ENCODE data around the gene CACNG1. TPM values are rescaled to one million over a fixed set of nuclear protein-coding genes. Genes with fewer than 3 reads are reported as not detected.
"Not testable (repeated sequence)": the region's sequence is repeated elsewhere in the genome, so short reads cannot be mapped to it uniquely, and the experiment has no call there.

Gene CACNG1
- total and polyA plus RNA-seq, 2 donors = 0.42 to 2.4 TPM

DNA sequence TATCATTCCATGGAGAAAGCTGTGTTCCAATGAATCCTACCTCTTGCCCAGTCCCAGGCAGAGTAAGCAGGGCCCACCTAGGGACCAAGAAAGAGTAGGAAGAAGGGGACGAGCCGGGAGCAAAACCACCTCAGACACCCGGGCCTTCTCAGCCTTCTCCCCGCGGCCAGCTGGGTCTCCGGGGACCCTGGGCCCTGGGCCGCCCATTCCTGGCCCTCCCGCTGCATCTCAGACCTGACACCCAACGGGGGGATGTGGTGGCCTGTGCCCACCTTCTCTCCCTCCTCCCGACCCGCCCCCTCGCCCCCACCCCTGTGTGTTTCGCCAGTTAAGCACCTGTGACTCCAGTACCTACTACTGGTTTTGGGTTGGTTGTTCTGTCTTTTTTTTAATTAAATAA is 11.4 kb upstream of the CACNG1 start:
- WGBS = 97% methylated on average over 13 of the region's 13 CpGs

DNA sequence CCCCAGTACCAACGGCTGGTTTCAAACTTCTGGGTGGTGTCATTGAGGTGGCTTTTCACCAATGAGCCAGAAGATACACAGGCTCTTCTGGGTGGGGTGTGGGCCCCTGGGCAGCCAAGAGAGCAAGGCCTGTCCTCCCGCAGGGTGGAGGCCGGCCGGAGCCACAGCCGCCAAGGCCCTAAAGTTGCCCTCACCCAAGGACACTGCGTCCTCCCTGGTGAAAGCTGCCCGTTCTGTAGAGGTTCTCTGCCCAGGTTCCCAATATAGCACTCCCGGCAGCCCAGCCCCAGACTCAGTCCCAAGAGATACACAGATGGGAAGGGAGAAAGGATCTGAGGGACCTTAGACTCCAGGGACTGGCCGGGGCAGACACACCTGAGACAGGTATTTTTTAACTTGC is 10.7 kb upstream of the CACNG1 start:
- H3K27me3 ChIP-seq (ENCODE audit: control insufficient read depth in 2 of 2, insufficient read depth in 1 of 2, low read length in 1 of 2) = no peaks in the 10 kb centered on the region
- 96% methylated on average over 9 of the region's 9 CpGs for WGBS
- H3K36me3 ChIP-seq (ENCODE audit: control insufficient read depth in 2 of 2, insufficient read depth in 2 of 2, low read length in 1 of 2) = no peaks in the 10 kb centered on the region
- H3K4me3 ChIP-seq (ENCODE audit: low read length in 2 of 2) = no peak overlapping the region
- no peaks in the 10 kb centered on the region for H3K9me3 ChIP-seq (ENCODE audit: control insufficient read depth in 2 of 2, insufficient read depth in 1 of 2, low read length in 1 of 2)
- no peaks in the 10 kb centered on the region for H3K4me1 ChIP-seq (ENCODE audit: control insufficient read depth in 2 of 2, insufficient read depth in 2 of 2, low read length in 2 of 2)
- H3K27ac ChIP-seq (ENCODE audit: low read depth in 1 of 2, low read length in 1 of 2) = no peak overlapping the region
- DNase-seq (ENCODE audit: low read depth in 6 of 9, low spot score in 9 of 9) = no peak

More for the DNA sequence above, 11.4 kb upstream of the CACNG1 start:
- Histone ChIP-seq H3K4me1 (ENCODE audit: control insufficient read depth in 2 of 2, insufficient read depth in 2 of 2, low read length in 2 of 2) (no peaks in the 10 kb centered on the region), H3K36me3 (ENCODE audit: control insufficient read depth in 2 of 2, insufficient read depth in 2 of 2, low read length in 1 of 2) (no peaks in the 10 kb centered on the region), H3K27ac (ENCODE audit: low read depth in 1 of 2, low read length in 1 of 2) (no peak overlapping the region), H3K9me3 (ENCODE audit: control insufficient read depth in 2 of 2, insufficient read depth in 1 of 2, low read length in 1 of 2) (no peaks in the 10 kb centered on the region), H3K27me3 (ENCODE audit: control insufficient read depth in 2 of 2, insufficient read depth in 1 of 2, low read length in 1 of 2) (no peaks in the 10 kb centered on the region), H3K4me3 (ENCODE audit: low read length in 2 of 2) (no peak overlapping the region)
- no peak for DNase-seq (ENCODE audit: low read depth in 6 of 9, low spot score in 9 of 9)

GRCh38 chr17:67035131-67036083 is 8.9 kb upstream of the CACNG1 start:
- no peaks in the 10 kb centered on the region for H3K27me3 ChIP-seq (ENCODE audit: control insufficient read depth in 2 of 2, insufficient read depth in 1 of 2, low read length in 1 of 2)
- WGBS = 86% methylated on average over 11 of the region's 11 CpGs
- no peaks in the 10 kb centered on the region for H3K4me1 ChIP-seq (ENCODE audit: control insufficient read depth in 2 of 2, insufficient read depth in 2 of 2, low read length in 2 of 2)
- no peaks in the 10 kb centered on the region for H3K36me3 ChIP-seq (ENCODE audit: control insufficient read depth in 2 of 2, insufficient read depth in 2 of 2, low read length in 1 of 2)
- no peaks in the 10 kb centered on the region for H3K9me3 ChIP-seq (ENCODE audit: control insufficient read depth in 2 of 2, insufficient read depth in 1 of 2, low read length in 1 of 2)
- H3K27ac ChIP-seq (ENCODE audit: low read depth in 1 of 2, low read length in 1 of 2) = no peak overlapping the region
- H3K4me3 ChIP-seq (ENCODE audit: low read length in 2 of 2) = no peak overlapping the region
- DNase-seq (ENCODE audit: low read depth in 6 of 9, low spot score in 9 of 9) = no peak

DNA sequence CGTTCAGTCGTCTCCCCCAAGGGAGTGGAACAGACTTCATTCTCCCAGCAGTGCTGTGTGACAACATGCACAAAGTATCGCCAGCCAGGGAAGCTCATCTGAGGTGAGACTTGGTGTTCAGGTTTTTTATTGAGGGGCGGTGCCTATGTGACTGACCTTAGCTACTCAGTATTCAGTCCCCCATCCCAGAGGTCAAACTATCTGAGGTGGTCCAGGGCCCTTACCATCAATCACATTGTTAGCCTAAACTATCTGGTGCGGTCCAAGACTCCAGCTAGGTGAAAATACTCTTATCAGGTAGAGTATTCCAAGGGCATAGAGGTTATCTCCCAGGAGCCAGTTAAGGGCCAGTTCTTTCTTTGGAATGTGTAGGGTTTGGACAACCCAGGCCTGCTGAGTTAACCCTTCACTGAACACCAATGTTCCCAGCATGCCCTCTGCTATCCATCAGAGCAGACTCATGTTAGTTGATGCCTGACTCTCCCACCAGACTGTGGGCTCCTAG is 5.4 kb upstream of the CACNG1 start:
- Histone ChIP-seq H3K27ac (ENCODE audit: low read depth in 1 of 2, low read length in 1 of 2) (no peak overlapping the region), H3K9me3 (ENCODE audit: control insufficient read depth in 2 of 2, insufficient read depth in 1 of 2, low read length in 1 of 2) (no peaks in the 10 kb centered on the region), H3K27me3 (ENCODE audit: control insufficient read depth in 2 of 2, insufficient read depth in 1 of 2, low read length in 1 of 2) (no peaks in the 10 kb centered on the region), H3K36me3 (ENCODE audit: control insufficient read depth in 2 of 2, insufficient read depth in 2 of 2, low read length in 1 of 2) (no peaks in the 10 kb centered on the region), H3K4me1 (ENCODE audit: control insufficient read depth in 2 of 2, insufficient read depth in 2 of 2, low read length in 2 of 2) (no peaks in the 10 kb centered on the region), H3K4me3 (ENCODE audit: low read length in 2 of 2) (no peak overlapping the region)
- 72% methylated on average over 5 of the region's 5 CpGs for WGBS
- DNase-seq (ENCODE audit: low read depth in 6 of 9, low spot score in 9 of 9) = no peak

- Histone ChIP-seq H3K27ac (ENCODE audit: low read depth in 1 of 2, low read length in 1 of 2) (no peak overlapping the region), H3K4me3 (ENCODE audit: low read length in 2 of 2) (no peak overlapping the region), H3K36me3 (ENCODE audit: control insufficient read depth in 2 of 2, insufficient read depth in 2 of 2, low read length in 1 of 2) (no peaks in the 10 kb centered on the region), H3K4me1 (ENCODE audit: control insufficient read depth in 2 of 2, insufficient read depth in 2 of 2, low read length in 2 of 2) (no peaks in the 10 kb centered on the region), H3K9me3 (ENCODE audit: control insufficient read depth in 2 of 2, insufficient read depth in 1 of 2, low read length in 1 of 2) (no peaks in the 10 kb centered on the region), H3K27me3 (ENCODE audit: control insufficient read depth in 2 of 2, insufficient read depth in 1 of 2, low read length in 1 of 2) (no peaks in the 10 kb centered on the region)
- DNase-seq (ENCODE audit: low read depth in 6 of 9, low spot score in 9 of 9) = no peak
- WGBS = 91% methylated on average over 6 of the region's 6 CpGs
Observed at GRCh38 chr17:67040652-67041051, 3.7 kb upstream of the CACNG1 start.

GRCh38 chr17:67041119-67041518 is 3.2 kb upstream of the CACNG1 start:
- not testable (repeated sequence) for H3K27ac ChIP-seq (ENCODE audit: low read depth in 1 of 2, low read length in 1 of 2); H3K4me1 ChIP-seq (ENCODE audit: control insufficient read depth in 2 of 2, insufficient read depth in 2 of 2, low read length in 2 of 2); H3K27me3 ChIP-seq (ENCODE audit: control insufficient read depth in 2 of 2, insufficient read depth in 1 of 2, low read length in 1 of 2); H3K4me3 ChIP-seq (ENCODE audit: low read length in 2 of 2); DNase-seq (ENCODE audit: low read depth in 6 of 9, low spot score in 9 of 9); H3K9me3 ChIP-seq (ENCODE audit: control insufficient read depth in 2 of 2, insufficient read depth in 1 of 2, low read length in 1 of 2); H3K36me3 ChIP-seq (ENCODE audit: control insufficient read depth in 2 of 2, insufficient read depth in 2 of 2, low read length in 1 of 2)
- 97% methylated on average over 5 of the region's 5 CpGs for WGBS

DNA sequence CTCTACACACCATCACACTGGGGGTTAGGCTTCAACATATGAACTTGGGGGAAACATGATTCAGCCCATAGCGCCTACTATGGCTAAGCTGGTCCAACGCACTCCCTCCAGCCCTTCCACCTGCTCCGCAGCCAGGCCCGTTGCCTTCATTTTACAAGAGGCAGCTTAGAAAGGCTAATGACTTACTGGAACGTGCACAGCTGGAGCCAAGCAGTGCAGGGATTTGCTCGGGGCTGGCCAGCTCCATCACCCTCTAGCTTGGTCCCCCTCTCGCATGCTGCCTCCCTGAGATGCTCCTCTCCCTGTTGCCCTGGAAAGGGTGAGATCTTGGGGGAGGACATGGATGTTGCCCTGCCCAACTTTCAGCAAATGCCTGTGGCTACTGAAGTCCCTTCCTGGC is 2.8 kb upstream of the CACNG1 start:
- DNase-seq (ENCODE audit: low read depth in 6 of 9, low spot score in 9 of 9) = no peak
- WGBS = 92% methylated on average over 7 of the region's 7 CpGs

DNA sequence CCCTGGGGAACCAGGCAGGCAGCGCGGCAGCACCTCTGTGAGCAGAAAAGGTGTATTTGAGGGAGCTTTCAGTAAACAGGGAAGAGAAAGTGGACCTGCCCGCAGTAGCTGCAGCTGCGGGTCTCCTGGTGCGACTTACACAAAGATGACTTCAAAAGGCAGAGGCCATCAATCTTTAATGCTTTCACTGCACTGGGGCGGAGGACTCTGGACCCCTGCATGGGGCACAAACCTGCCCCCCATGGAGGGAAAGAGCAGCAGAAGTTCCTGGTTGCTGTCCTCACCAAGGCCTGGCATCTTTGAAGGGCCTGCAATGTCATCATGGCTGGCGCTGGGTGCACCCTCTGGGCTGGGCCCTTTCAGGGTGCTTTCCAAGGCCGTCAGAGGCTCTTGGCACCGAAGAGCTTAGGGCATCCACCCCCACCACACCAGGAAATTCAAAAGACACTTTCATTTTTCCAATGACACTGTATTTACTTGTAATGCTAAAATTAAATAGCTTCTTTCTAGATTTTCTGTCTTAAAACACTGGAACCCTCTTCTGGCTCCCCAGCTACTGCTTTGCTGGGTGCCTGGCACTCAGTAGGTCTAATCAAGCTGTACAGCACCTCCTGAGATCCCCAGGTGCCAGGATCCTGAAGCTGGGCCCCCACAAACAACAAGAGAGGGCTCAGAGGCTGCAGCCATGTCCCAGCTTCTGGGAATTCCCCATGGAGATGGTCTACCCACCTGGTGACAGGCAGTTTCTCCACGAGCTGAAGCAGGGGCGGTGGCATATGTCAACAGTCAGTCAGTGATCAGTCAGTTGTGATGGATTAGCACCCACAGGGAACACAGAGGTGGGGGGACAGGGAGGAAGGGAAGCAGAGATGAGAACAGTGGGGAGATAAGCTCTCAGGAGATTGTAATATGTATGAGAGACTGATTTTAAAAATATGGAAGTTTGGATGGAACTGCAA is 2.1 kb upstream of the CACNG1 start:
- Histone ChIP-seq H3K27ac (ENCODE audit: low read depth in 1 of 2, low read length in 1 of 2) (no peak overlapping the region), H3K9me3 (ENCODE audit: control insufficient read depth in 2 of 2, insufficient read depth in 1 of 2, low read length in 1 of 2) (no peaks in the 10 kb centered on the region), H3K36me3 (ENCODE audit: control insufficient read depth in 2 of 2, insufficient read depth in 2 of 2, low read length in 1 of 2) (no peaks in the 10 kb centered on the region), H3K4me3 (ENCODE audit: low read length in 2 of 2) (no peak overlapping the region), H3K4me1 (ENCODE audit: control insufficient read depth in 2 of 2, insufficient read depth in 2 of 2, low read length in 2 of 2) (no peaks in the 10 kb centered on the region), H3K27me3 (ENCODE audit: control insufficient read depth in 2 of 2, insufficient read depth in 1 of 2, low read length in 1 of 2) (no peaks in the 10 kb centered on the region)
- 76% methylated on average over 11 of the region's 11 CpGs for WGBS
- DNase-seq (ENCODE audit: low read depth in 6 of 9, low spot score in 9 of 9) = no peak

More for the DNA sequence above, 2.8 kb upstream of the CACNG1 start:
- Histone ChIP-seq H3K27ac (ENCODE audit: low read depth in 1 of 2, low read length in 1 of 2) (no peak overlapping the region), H3K4me3 (ENCODE audit: low read length in 2 of 2) (no peak overlapping the region), H3K9me3 (ENCODE audit: control insufficient read depth in 2 of 2, insufficient read depth in 1 of 2, low read length in 1 of 2) (no peaks in the 10 kb centered on the region), H3K4me1 (ENCODE audit: control insufficient read depth in 2 of 2, insufficient read depth in 2 of 2, low read length in 2 of 2) (no peaks in the 10 kb centered on the region), H3K27me3 (ENCODE audit: control insufficient read depth in 2 of 2, insufficient read depth in 1 of 2, low read length in 1 of 2) (no peaks in the 10 kb centered on the region), H3K36me3 (ENCODE audit: control insufficient read depth in 2 of 2, insufficient read depth in 2 of 2, low read length in 1 of 2) (no peaks in the 10 kb centered on the region)

DNA sequence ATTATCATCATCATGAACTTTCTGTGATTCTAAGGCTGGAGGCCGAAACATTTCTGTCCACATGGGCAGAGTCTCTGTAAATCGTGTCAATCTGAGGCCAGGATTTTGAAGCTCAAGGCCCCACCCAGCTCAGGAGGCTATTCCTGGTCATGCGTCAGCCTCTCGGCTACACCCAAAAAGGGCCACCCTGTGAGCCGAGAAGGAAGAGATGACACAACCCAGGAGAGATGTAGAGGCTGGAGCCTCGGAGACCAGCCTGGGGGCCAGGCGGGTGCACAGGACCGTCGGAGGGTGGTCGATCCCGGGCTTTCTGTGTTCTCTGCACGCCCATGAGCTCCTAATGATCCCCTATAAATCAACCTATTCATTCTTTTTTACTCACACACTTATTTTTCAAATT is 1.1 kb upstream of the CACNG1 start:
- Histone ChIP-seq H3K4me1 (ENCODE audit: control insufficient read depth in 2 of 2, insufficient read depth in 2 of 2, low read length in 2 of 2) (no peaks in the 10 kb centered on the region), H3K27ac (ENCODE audit: low read depth in 1 of 2, low read length in 1 of 2) (no peak overlapping the region), H3K4me3 (ENCODE audit: low read length in 2 of 2) (no peak overlapping the region), H3K9me3 (ENCODE audit: control insufficient read depth in 2 of 2, insufficient read depth in 1 of 2, low read length in 1 of 2) (peaks cover 0 to 5% of the 10 kb centered on the region in 2 donors), H3K36me3 (ENCODE audit: control insufficient read depth in 2 of 2, insufficient read depth in 2 of 2, low read length in 1 of 2) (no peaks in the 10 kb centered on the region), H3K27me3 (ENCODE audit: control insufficient read depth in 2 of 2, insufficient read depth in 1 of 2, low read length in 1 of 2) (no peaks in the 10 kb centered on the region)
- 96% methylated on average over 12 of the region's 12 CpGs for WGBS
- DNase-seq (ENCODE audit: low read depth in 6 of 9, low spot score in 9 of 9) = no peak
